HepG2 (cell line): ENCODE data around the gene NTM. TPM values are rescaled to one million over a fixed set of nuclear protein-coding genes. Genes with fewer than 3 reads are reported as not detected.

Experiments
- ATAC-seq: fragments of 200-7000 bp; cut with Tn5 transposase; 3 replicates; pipeline ENCODE4 v1.9.1; 2020; ENCODE audit warnings: mild to moderate bottlenecking, moderate library complexity
- BruUV-seq: library from RNA; stranded (reverse); fragments of 400-500 nt; replicated peaks from 2 replicates; lab custom pipeline; 2021; lab: Mats Ljungman, UMichigan
- CTCF ChIA-PET: fragments of 300-600 bp; formaldehyde crosslinking; extraction: SDS; loops from one replicate; lab custom pipeline; 2021; ENCODE audit warnings: low total read pairs, inconsistent platforms, low intra/inter-chr PET ratio; lab: Yijun Ruan, JAX
- POLR2A ChIA-PET: fragments of 350-600 bp; sonication (Branson Sonifier 250); formaldehyde crosslinking; loops from one replicate; lab custom pipeline; 2020; ENCODE audit warnings: antibody characterized with exemption, inconsistent platforms; lab: Yijun Ruan, JAX
- DNase-seq: peaks from one replicate; pipeline ENCODE4 v3.0.0-alpha.2; 2015; ENCODE audit warnings: low spot score
- FAIRE-seq: peaks from 3 replicates; lab custom pipeline; 2011; peaks lifted over from hg19 to GRCh38; lab: Jason Lieb, UNC
- H2AFZ ChIP-seq: one replicate; pipeline ENCODE4 v1.6.1; 2011; ENCODE audit warnings: low read length, inconsistent platforms
- H3K27ac ChIP-seq: fragments of 300-600 bp; 3 replicates; pipeline ENCODE4 v1.8.0; 2011; ENCODE audit warnings: mixed run types, mild to moderate bottlenecking, mixed read lengths, low read length, inconsistent platforms; ENCODE audit not compliant: insufficient read depth; ENCODE audit errors: extremely low read length
- H3K27me3 ChIP-seq, 2 experiments: fragments of 200-600 bp in 1 of 2; 2 replicates in 1 of 2; 3 replicates in 1 of 2; pipeline versions ENCODE4 v1.6.0 to v1.8.0; 2011; ENCODE audit warnings: low read length in 2 of 2, mild to moderate bottlenecking in 2 of 2, moderate library complexity in 2 of 2, inconsistent platforms in 1 of 2; ENCODE audit not compliant: insufficient read depth in 2 of 2, control insufficient read depth in 1 of 2
- H3K36me3 ChIP-seq, 2 experiments: fragments of 200-600 bp in 1 of 2; replicated peaks in 1 of 2; 2 replicates in 1 of 2; 3 replicates in 1 of 2; pipeline versions ENCODE4 v1.5.1 to v1.8.0; 2011; ENCODE audit warnings: low read length in 2 of 2, inconsistent platforms in 1 of 2; ENCODE audit not compliant: insufficient read depth in 2 of 2, control insufficient read depth in 1 of 2
- H3K4me1 ChIP-seq: 2 replicates; pipeline ENCODE4 v1.5.1; 2012; ENCODE audit warnings: low read length, inconsistent platforms; ENCODE audit not compliant: insufficient read depth
- H3K4me2 ChIP-seq: 2 replicates; pipeline ENCODE4 v1.6.0; 2011; ENCODE audit warnings: low read depth, low read length, inconsistent platforms
- H3K4me3 ChIP-seq, 3 experiments: fragments of 200-600 bp in 1 of 3; sonication (generic), shearing (Covaris generic) in 1 of 3; replicated peaks in 1 of 3; 2 replicates each; pipeline ENCODE4 v1.5.1; 2011 to 2016; ENCODE audit warnings: low read length in 3 of 3, inconsistent platforms in 2 of 3, low read depth in 2 of 3, mild to moderate bottlenecking in 2 of 3, control low read depth in 1 of 3, mixed read lengths in 1 of 3; ENCODE audit not compliant: insufficient read depth in 1 of 3
- H3K79me2 ChIP-seq: one replicate; pipeline ENCODE4 v1.6.1; 2011; ENCODE audit warnings: low read length, inconsistent platforms; ENCODE audit not compliant: insufficient read depth
- H3K9ac ChIP-seq: 2 replicates; pipeline ENCODE4 v1.6.0; 2011; ENCODE audit warnings: mild to moderate bottlenecking, low read depth, low read length, inconsistent platforms; ENCODE audit not compliant: insufficient read depth
- H3K9me3 ChIP-seq: 2 replicates; pipeline ENCODE4 v1.5.1; 2012; ENCODE audit warnings: mild to moderate bottlenecking, low read length
- H4K20me1 ChIP-seq: 2 replicates; pipeline ENCODE4 v1.6.0; 2011; ENCODE audit warnings: inconsistent platforms, mild to moderate bottlenecking, low read length, moderate library complexity; ENCODE audit not compliant: insufficient read depth
- ELK4 ChIP-seq: sonication (generic); formaldehyde crosslinking; IDR thresholded peaks from 2 replicates; pipeline ENCODE4 v1.9.0; 2021; ENCODE audit warnings: missing genetic modification reagents, borderline replicate concordance
- HDAC6 ChIP-seq: fragments of 200-600 bp; sonication (generic); IDR thresholded peaks from 2 replicates; pipeline ENCODE4 v1.7.0; 2017; ENCODE audit warnings: mild to moderate bottlenecking, antibody characterized with exemption, low read length, low read depth
- NR1H2 ChIP-seq: sonication (generic); formaldehyde crosslinking; IDR thresholded peaks from 2 replicates; pipeline ENCODE4 v1.8.1; 2022; ENCODE audit warnings: low read depth, missing genetic modification reagents, borderline replicate concordance
- PAWR ChIP-seq: sonication (generic); formaldehyde crosslinking; IDR thresholded peaks from 2 replicates; pipeline ENCODE4 v1.4.0; 2020; ENCODE audit warnings: missing genetic modification reagents, mild to moderate bottlenecking, borderline replicate concordance
- PHF20 ChIP-seq: sonication (generic); formaldehyde crosslinking; IDR thresholded peaks from 2 replicates; pipeline ENCODE4 v1.5.0; 2020; ENCODE audit warnings: mild to moderate bottlenecking, missing genetic modification reagents
- POLR2G ChIP-seq: fragments of 200-400 bp; formaldehyde crosslinking; IDR thresholded peaks from 2 replicates; pipeline ENCODE4 v1.6.1; 2018; ENCODE audit warnings: mild to moderate bottlenecking, low read depth, low read length, moderate library complexity
- RORA ChIP-seq: sonication (generic); formaldehyde crosslinking; IDR thresholded peaks from 2 replicates; pipeline ENCODE4 v1.5.0; 2020; ENCODE audit warnings: mild to moderate bottlenecking, missing genetic modification reagents, moderate library complexity
- SRSF9 ChIP-seq: fragments of 200-400 bp; formaldehyde crosslinking; IDR thresholded peaks from 2 replicates; pipeline ENCODE4 v1.6.1; 2018; ENCODE audit warnings: borderline replicate concordance, mild to moderate bottlenecking, low read depth, low read length; ENCODE audit not compliant: insufficient read depth, poor library complexity, severe bottlenecking
- WGBS: methylation state at CpG from one replicate; pipeline ENCODE4 v1.1.6; 2017; ENCODE audit warnings: low lambda C conversion rate; 5-methylcytosine and 5-hydroxymethylcytosine counted together
- in situ Hi-C: cut with HindIII; loops from 2 replicates; pipeline ENCODE4 v1.10.0; 2017; ENCODE audit warnings: low pct_unique_long_range_greater_than_20kb; ENCODE audit not compliant: extremely low pct_ligation_motif_present
- intact Hi-C: fragments of 100-400 bp; cut with micrococcal nuclease; formaldehyde crosslinking; loops from one replicate; pipeline ENCODE4 v1.10.0; 2022; ENCODE audit not compliant: unreplicated experiment
- polyA plus RNA-seq, 8 experiments: library from polyadenylated mRNA; depleted of rRNA in 3 of 8; stranded (reverse) in 7 of 8; unstranded in 1 of 8; fragments of >200 nt; fragmentation: Illumina TruSeq in 4 of 8; extraction: Trizol in 4 of 8; gene quantifications; 2 replicates each; pipeline versions ENCODE4 v1.2.1 to v1.2.3, GENCODE V29; 2011 to 2016; ENCODE audit warnings: low read depth in 4 of 8, missing spikeins in 1 of 8, mixed read lengths in 1 of 8; ENCODE audit not compliant: insufficient read depth in 1 of 8
- total RNA-seq, 5 experiments: library from RNA; depleted of rRNA; stranded (reverse); fragments of >200 nt; fragmentation: Illumina TruSeq; extraction: Trizol; gene quantifications; 2 replicates each; pipeline ENCODE4 v1.2.3, GENCODE V29; 2016; ENCODE audit warnings: low read depth in 1 of 5

NTM gene
- total and polyA plus RNA-seq, 2 of the 13 experiments (the other 11 are each of a cell fraction or from before 2014, with no cell fraction given) = not detected

GRCh38 chr11:131422496-131422895 lies 52.1 kb downstream of the NTM start (continued):
- TF ChIP-seq SRSF9 (no peak), PAWR (no peak), PHF20 (CRISPR knock-in tag) (no peak), POLR2G (no peak)
- TF ChIP-seq, all 625 proteins: peak for 0

DNA sequence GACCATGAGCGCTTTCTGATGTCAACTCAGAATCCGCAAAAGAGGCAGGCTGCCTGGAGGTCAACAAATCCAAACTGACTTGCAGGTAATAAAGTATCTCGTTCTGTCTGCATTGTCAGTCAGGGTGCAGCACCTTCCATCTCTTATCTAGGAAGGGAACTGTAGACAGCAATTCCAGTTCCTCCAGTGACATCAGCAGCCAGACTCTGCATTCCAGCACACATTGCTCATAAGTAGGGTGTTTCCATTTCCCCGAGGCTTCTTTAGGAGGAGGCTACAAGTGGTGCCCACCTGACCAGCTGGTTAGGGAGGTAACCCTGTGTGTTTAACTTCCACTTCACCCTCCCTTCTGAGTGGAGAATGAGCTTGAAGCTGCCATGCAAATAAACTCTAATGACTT lies 53.3 kb downstream of the NTM start:
- Histone ChIP-seq H3K9ac (no peak overlapping the region), H3K36me3 (no peaks in the 10 kb centered on the region), H3K27me3 (0 out of 5 replicates have a peak, but pooled peaks cover 0 to 2% of the 10 kb centered on the region in 2 experiments), H2AFZ (no peak overlapping the region), H3K27ac (no peak overlapping the region), H3K9me3 (no peaks in the 10 kb centered on the region), H3K4me3 (no peak overlapping the region), H3K4me2 (no peak overlapping the region), H3K4me1 (no peaks in the 10 kb centered on the region; the same call in 1 of the 2 replicates), H4K20me1 (no peaks in the 10 kb centered on the region), H3K79me2 (no peaks in the 10 kb centered on the region)
- no peak for TF ChIP-seq HDAC6
- TF ChIP-seq ELK4 (CRISPR knock-in tag) = no peak
- no peak for TF ChIP-seq NR1H2
- TF ChIP-seq RORA = no peak
- CTCF ChIA-PET = no interaction called here
- DNase-seq (no peak), ATAC-seq (no peak), FAIRE-seq (no peak)
- intact Hi-C loops = no loop called here
- no TSS peak for BruUV-seq
- 27% methylated on average over 3 of the region's 4 CpGs for WGBS
- in situ Hi-C loops = no loop called here
- POLR2A ChIA-PET = no interaction called here
